ENCODE data around the gene AKAP12.

Gene AKAP12

GRCh38 chr6:151247490-151247889, 7.7 kb downstream of the AKAP12 start:
- Histone ChIP-seq H3K4me1 (ENCODE audit: control insufficient read depth, insufficient read depth, low read depth, low read length) (peaks cover 4% of the 10 kb centered on the region), H3K14ac (ENCODE audit: low read length in 2 of 2) (no peak overlapping the region), H2BK15ac (ENCODE audit: low read depth, poor library complexity, severe bottlenecking) (no peak overlapping the region), H2BK120ac (ENCODE audit: low read depth, low read length) (no peak overlapping the region), H3K36me3 (ENCODE audit: control insufficient read depth in 1 of 2, insufficient read depth in 2 of 2, low read depth in 1 of 2, low read length in 2 of 2) (peaks cover 0 to 4% of the 10 kb centered on the region in 2 experiments), H3K9ac (ENCODE audit: low read length) (peak overlapping the region; percentile 51), H3K4me3 (ENCODE audit: insufficient read depth in 1 of 2, low read depth in 1 of 2, low read length in 2 of 2) (peak overlapping the region in 1 of 2 experiments; percentile 17), H2BK12ac (ENCODE audit: low read length in 2 of 2) (no peak overlapping the region), H3K27ac (ENCODE audit: low read length, poor library complexity, severe bottlenecking) (no peak overlapping the region), H2AK5ac (ENCODE audit: low read length, severe bottlenecking) (no peak overlapping the region), H2AFZ (ENCODE audit: low read depth, low read length) (no peak overlapping the region), H4K8ac (ENCODE audit: low read length) (no peak overlapping the region), H4K91ac (ENCODE audit: low read length) (no peak overlapping the region), H3K18ac (ENCODE audit: low read depth in 1 of 2, low read length in 2 of 2) (no peak overlapping the region), H3K4ac (ENCODE audit: low read depth in 1 of 2, low read length in 2 of 2) (no peak overlapping the region), H3K23ac (ENCODE audit: low read length in 2 of 2) (no peak overlapping the region), H3K4me2 (ENCODE audit: low read length, poor library complexity, severe bottlenecking) (no peak overlapping the region), H3K27me3 (ENCODE audit: control insufficient read depth in 1 of 2, insufficient read depth in 1 of 2, low read length in 2 of 2) (no peaks in the 10 kb centered on the region), H3K79me1 (replicated peaks; ENCODE audit: low read length, poor library complexity, severe bottlenecking) (peaks cover 16% of the 10 kb centered on the region), H2BK5ac (ENCODE audit: low read depth, low read length, poor library complexity, severe bottlenecking) (no peak overlapping the region), H3K9me3 (ENCODE audit: control insufficient read depth, low read length) (no peaks in the 10 kb centered on the region)
- 100% methylated on average over 3 of the region's 6 CpGs for WGBS
- DNase-seq, result no peak

- H2BK15ac ChIP-seq (ENCODE audit: low read depth, poor library complexity, severe bottlenecking), result no peak overlapping the region
- H3K9ac ChIP-seq (ENCODE audit: low read length), result no peak overlapping the region
- no peak overlapping the region for H2AK5ac ChIP-seq (ENCODE audit: low read length, severe bottlenecking)
- H2BK120ac ChIP-seq (ENCODE audit: low read depth, low read length), result peak overlapping the region; percentile 19
- no peak overlapping the region for H4K8ac ChIP-seq (ENCODE audit: low read length)
- peaks cover 0 to 4% of the 10 kb centered on the region in 2 experiments for H3K36me3 ChIP-seq (ENCODE audit: control insufficient read depth in 1 of 2, insufficient read depth in 2 of 2, low read depth in 1 of 2, low read length in 2 of 2)
- peaks cover 16% of the 10 kb centered on the region for H3K79me1 ChIP-seq (replicated peaks; ENCODE audit: low read length, poor library complexity, severe bottlenecking)
- WGBS, result 98% methylated on average over 2 of the region's 3 CpGs
- no peak overlapping the region for H2BK12ac ChIP-seq (ENCODE audit: low read length in 2 of 2)
- no peak overlapping the region for H3K18ac ChIP-seq (ENCODE audit: low read depth in 1 of 2, low read length in 2 of 2)
- H4K91ac ChIP-seq (ENCODE audit: low read length), result peak overlapping the region; percentile 50
- H3K27me3 ChIP-seq (ENCODE audit: control insufficient read depth in 1 of 2, insufficient read depth in 1 of 2, low read length in 2 of 2), result no peaks in the 10 kb centered on the region
- DNase-seq, result no peak
- H3K4me1 ChIP-seq (ENCODE audit: control insufficient read depth, insufficient read depth, low read depth, low read length), result peaks cover 2% of the 10 kb centered on the region
- H3K14ac ChIP-seq (ENCODE audit: low read length in 2 of 2), result no peak overlapping the region
- H3K4me2 ChIP-seq (ENCODE audit: low read length, poor library complexity, severe bottlenecking), result no peak overlapping the region
- no peak overlapping the region for H3K4ac ChIP-seq (ENCODE audit: low read depth in 1 of 2, low read length in 2 of 2)
- H2AFZ ChIP-seq (ENCODE audit: low read depth, low read length), result no peak overlapping the region
- no peak overlapping the region for H3K27ac ChIP-seq (ENCODE audit: low read length, poor library complexity, severe bottlenecking)
- H3K23ac ChIP-seq (ENCODE audit: low read length in 2 of 2), result no peak overlapping the region
- no peak overlapping the region for H2BK5ac ChIP-seq (ENCODE audit: low read depth, low read length, poor library complexity, severe bottlenecking)
- no peak overlapping the region for H3K4me3 ChIP-seq (ENCODE audit: insufficient read depth in 1 of 2, low read depth in 1 of 2, low read length in 2 of 2)
- no peaks in the 10 kb centered on the region for H3K9me3 ChIP-seq (ENCODE audit: control insufficient read depth, low read length)
Observed at GRCh38 chr6:151248295-151248694, 8.5 kb downstream of the AKAP12 start.

GRCh38 chr6:151252634-151253033, 12.9 kb downstream of the AKAP12 start:
- Histone ChIP-seq H3K4me3 (ENCODE audit: insufficient read depth in 1 of 2, low read depth in 1 of 2, low read length in 2 of 2) (no peak overlapping the region), H2AFZ (ENCODE audit: low read depth, low read length) (no peak overlapping the region), H3K79me1 (replicated peaks; ENCODE audit: low read length, poor library complexity, severe bottlenecking) (peaks cover 12% of the 10 kb centered on the region), H3K27ac (ENCODE audit: low read length, poor library complexity, severe bottlenecking) (no peak overlapping the region), H4K8ac (ENCODE audit: low read length) (no peak overlapping the region), H3K9ac (ENCODE audit: low read length) (no peak overlapping the region), H2BK5ac (ENCODE audit: low read depth, low read length, poor library complexity, severe bottlenecking) (no peak overlapping the region), H3K14ac (ENCODE audit: low read length in 2 of 2) (no peak overlapping the region), H4K91ac (ENCODE audit: low read length) (no peak overlapping the region), H2BK120ac (ENCODE audit: low read depth, low read length) (no peak overlapping the region), H3K27me3 (ENCODE audit: control insufficient read depth in 1 of 2, insufficient read depth in 1 of 2, low read length in 2 of 2) (no peaks in the 10 kb centered on the region), H3K9me3 (ENCODE audit: control insufficient read depth, low read length) (no peaks in the 10 kb centered on the region), H2AK5ac (ENCODE audit: low read length, severe bottlenecking) (no peak overlapping the region), H3K4me2 (ENCODE audit: low read length, poor library complexity, severe bottlenecking) (no peak overlapping the region), H2BK12ac (ENCODE audit: low read length in 2 of 2) (no peak overlapping the region), H3K36me3 (ENCODE audit: control insufficient read depth in 1 of 2, insufficient read depth in 2 of 2, low read depth in 1 of 2, low read length in 2 of 2) (peaks cover 0 to 4% of the 10 kb centered on the region in 2 experiments), H3K4ac (ENCODE audit: low read depth in 1 of 2, low read length in 2 of 2) (no peak overlapping the region), H3K4me1 (ENCODE audit: control insufficient read depth, insufficient read depth, low read depth, low read length) (peaks cover 14% of the 10 kb centered on the region), H2BK15ac (ENCODE audit: low read depth, poor library complexity, severe bottlenecking) (no peak overlapping the region), H3K18ac (ENCODE audit: low read depth in 1 of 2, low read length in 2 of 2) (no peak overlapping the region), H3K23ac (ENCODE audit: low read length in 2 of 2) (no peak overlapping the region)
- DNase-seq, result no peak
- WGBS, result 95% methylated on average over 6 of the region's 6 CpGs

GRCh38 chr6:151254451-151255081, 14.8 kb downstream of the AKAP12 start:
- Histone ChIP-seq H3K27ac (ENCODE audit: low read length, poor library complexity, severe bottlenecking) (peak overlapping the region; percentile 81), H3K9ac (ENCODE audit: low read length) (no peak overlapping the region), H3K79me1 (replicated peaks; ENCODE audit: low read length, poor library complexity, severe bottlenecking) (peaks cover 15% of the 10 kb centered on the region), H3K9me3 (ENCODE audit: control insufficient read depth, low read length) (no peaks in the 10 kb centered on the region), H2AFZ (ENCODE audit: low read depth, low read length) (no peak overlapping the region), H3K4me2 (ENCODE audit: low read length, poor library complexity, severe bottlenecking) (no peak overlapping the region), H3K18ac (ENCODE audit: low read depth in 1 of 2, low read length in 2 of 2) (peak overlapping the region in 1 of 2 experiments; percentile 52), H2BK5ac (ENCODE audit: low read depth, low read length, poor library complexity, severe bottlenecking) (no peak overlapping the region), H4K8ac (ENCODE audit: low read length) (no peak overlapping the region), H2BK120ac (ENCODE audit: low read depth, low read length) (no peak overlapping the region), H3K36me3 (ENCODE audit: control insufficient read depth in 1 of 2, insufficient read depth in 2 of 2, low read depth in 1 of 2, low read length in 2 of 2) (peaks cover 0 to 4% of the 10 kb centered on the region in 2 experiments), H3K27me3 (ENCODE audit: control insufficient read depth in 1 of 2, insufficient read depth in 1 of 2, low read length in 2 of 2) (no peaks in the 10 kb centered on the region), H2AK5ac (ENCODE audit: low read length, severe bottlenecking) (no peak overlapping the region), H2BK15ac (ENCODE audit: low read depth, poor library complexity, severe bottlenecking) (no peak overlapping the region), H3K4me3 (ENCODE audit: insufficient read depth in 1 of 2, low read depth in 1 of 2, low read length in 2 of 2) (no peak overlapping the region), H3K14ac (ENCODE audit: low read length in 2 of 2) (no peak overlapping the region), H2BK12ac (ENCODE audit: low read length in 2 of 2) (no peak overlapping the region), H3K23ac (ENCODE audit: low read length in 2 of 2) (no peak overlapping the region), H3K4me1 (ENCODE audit: control insufficient read depth, insufficient read depth, low read depth, low read length) (peaks cover 14% of the 10 kb centered on the region), H4K91ac (ENCODE audit: low read length) (peak overlapping the region; percentile 50), H3K4ac (ENCODE audit: low read depth in 1 of 2, low read length in 2 of 2) (no peak overlapping the region)
- peak; percentile 50 for DNase-seq
- 65% methylated on average over 14 of the region's 14 CpGs for WGBS

Data from mesenchymal stem cell (in vitro differentiated cells and primary cell).